Astrocyte (in vitro differentiated cells and primary cell): ENCODE data around the gene SCGB1A1. TPM values are rescaled to one million over a fixed set of nuclear protein-coding genes. Genes with fewer than 3 reads are reported as not detected.
"Not testable (repeated sequence)": the region's sequence is repeated elsewhere in the genome, so short reads cannot be mapped to it uniquely, and the experiment has no call there.

Experiments
- DNase-seq: peaks from one replicate; pipeline ENCODE4 v3.0.0-alpha.2; 2010; ENCODE audit warnings: low read depth
- FAIRE-seq: peaks from 2 replicates; lab custom pipeline; 2011; peaks lifted over from hg19 to GRCh38; lab: Jason Lieb, UNC
- H2AFZ ChIP-seq: 2 replicates; pipeline ENCODE4 v1.6.0; 2012; ENCODE audit warnings: low read depth, low read length, inconsistent platforms
- H3K27ac ChIP-seq: 2 replicates; pipeline ENCODE4 v1.5.1; 2011; ENCODE audit warnings: low read depth, low read length, inconsistent platforms
- H3K27me3 ChIP-seq: 2 replicates; pipeline ENCODE4 v1.6.0; 2011; ENCODE audit warnings: low read length, inconsistent platforms; ENCODE audit not compliant: insufficient read depth
- H3K36me3 ChIP-seq: 2 replicates; pipeline ENCODE4 v1.5.1; 2011; ENCODE audit warnings: low read length, inconsistent platforms; ENCODE audit not compliant: insufficient read depth
- H3K4me1 ChIP-seq: 2 replicates; pipeline ENCODE4 v1.5.1; 2011; ENCODE audit warnings: low read length, inconsistent platforms; ENCODE audit not compliant: insufficient read depth
- H3K4me2 ChIP-seq: 2 replicates; pipeline ENCODE4 v1.6.0; 2012; ENCODE audit warnings: low read length, inconsistent platforms
- H3K4me3 ChIP-seq: 2 replicates; pipeline ENCODE4 v1.5.1; 2011; ENCODE audit warnings: low read depth, mild to moderate bottlenecking, low read length, inconsistent platforms; ENCODE audit not compliant: insufficient read depth
- H3K79me2 ChIP-seq: 2 replicates; pipeline ENCODE4 v1.6.0; 2012; ENCODE audit warnings: mild to moderate bottlenecking, low read length, inconsistent platforms; ENCODE audit not compliant: insufficient read depth
- H3K9ac ChIP-seq: 2 replicates; pipeline ENCODE4 v1.6.0; 2012; ENCODE audit warnings: mild to moderate bottlenecking, low read length, inconsistent platforms
- H3K9me3 ChIP-seq: 2 replicates; pipeline ENCODE4 v1.5.1; 2012; ENCODE audit warnings: low read depth, mild to moderate bottlenecking, low read length, inconsistent platforms; ENCODE audit not compliant: insufficient read depth
- H4K20me1 ChIP-seq: 2 replicates; pipeline ENCODE4 v1.6.0; 2012; ENCODE audit warnings: low read length, inconsistent platforms; ENCODE audit not compliant: insufficient read depth
- H3K27ac Mint-ChIP-seq: one replicate; pipeline ENCODE4 v1.8.0; 2021; ENCODE audit warnings: mild to moderate bottlenecking, mixed read lengths; ENCODE audit not compliant: unreplicated experiment
- H3K27me3 Mint-ChIP-seq: one replicate; pipeline ENCODE4 v1.8.0; 2021; ENCODE audit warnings: low read depth, mixed read lengths; ENCODE audit not compliant: unreplicated experiment
- H3K36me3 Mint-ChIP-seq: one replicate; pipeline ENCODE4 v1.8.0; 2021; ENCODE audit warnings: low read depth, mixed read lengths; ENCODE audit not compliant: unreplicated experiment
- H3K4me1 Mint-ChIP-seq: one replicate; pipeline ENCODE4 v1.8.0; 2021; ENCODE audit warnings: low read depth, mixed read lengths; ENCODE audit not compliant: unreplicated experiment
- H3K4me3 Mint-ChIP-seq: one replicate; pipeline ENCODE4 v1.8.0; 2021; ENCODE audit warnings: mild to moderate bottlenecking, moderate library complexity, mixed read lengths; ENCODE audit not compliant: unreplicated experiment
- H3K9me3 Mint-ChIP-seq: one replicate; pipeline ENCODE4 v1.8.0; 2021; ENCODE audit warnings: mild to moderate bottlenecking, mixed read lengths; ENCODE audit not compliant: unreplicated experiment
- EZH2 ChIP-seq: IDR thresholded peaks from 2 replicates; pipeline ENCODE4 v1.6.1; 2012; ENCODE audit warnings: mild to moderate bottlenecking, low read length, inconsistent platforms; ENCODE audit not compliant: insufficient read depth
- total RNA-seq: library from RNA; stranded (reverse); gene quantifications from 2 replicates; pipeline ENCODE4 v1.2.1, GENCODE V29; 2021
- TF ChIP-seq, protein P1 (sequence below): IDR thresholded peaks from 2 replicates; pipeline ENCODE4 v1.5.1; 2011; ENCODE audit warnings: low read depth, mild to moderate bottlenecking, inconsistent platforms, low read length, moderate library complexity; ENCODE audit not compliant: insufficient read depth

The SCGB1A1 gene
- total RNA-seq, 1 donor from 2014 or later = not detected

DNA sequence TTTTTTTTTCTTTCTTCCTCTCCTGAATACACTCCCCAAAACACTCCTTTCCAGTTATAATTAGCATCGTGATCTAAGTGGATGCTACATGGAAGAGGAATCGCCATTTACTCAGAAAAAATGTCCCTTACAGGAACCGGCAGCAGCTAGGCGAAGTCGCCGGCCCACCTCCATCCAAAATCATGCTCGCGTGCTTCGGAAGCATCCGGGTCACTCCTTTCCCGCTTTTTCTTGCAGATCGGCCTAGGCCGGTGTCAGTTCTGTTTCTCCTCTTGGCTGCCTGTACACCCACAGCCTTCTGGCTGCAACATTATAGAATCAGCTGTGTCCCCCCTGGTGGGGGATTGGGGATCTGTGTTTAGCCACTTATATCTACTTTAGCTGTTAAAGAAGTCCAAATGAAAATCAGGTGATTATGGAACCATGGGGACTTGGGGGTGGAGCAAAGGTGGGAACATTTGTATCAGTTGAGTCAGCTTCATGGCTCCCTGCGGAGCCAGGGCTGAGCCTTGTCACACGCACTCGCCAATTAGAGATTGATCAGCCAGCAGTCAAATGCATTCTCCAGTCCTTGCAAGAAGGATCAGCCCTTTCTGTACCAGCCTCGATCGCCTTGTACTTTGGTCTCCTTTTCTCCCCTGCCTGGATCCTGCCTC is 45.2 kb upstream of the SCGB1A1 start:
- DNase-seq (no peak), FAIRE-seq (no peak)
- no peak overlapping the region for H3K9ac ChIP-seq
- no peaks in the 10 kb centered on the region for H3K4me1 ChIP-seq
- Mint-ChIP-seq H3K36me3 (no peaks in the 10 kb centered on the region), H3K9me3 (no peaks in the 10 kb centered on the region), H3K4me3 (no peak overlapping the region), H3K27ac (no peak overlapping the region), H3K27me3 (peaks cover 2% of the 10 kb centered on the region), H3K4me1 (peaks cover 1% of the 10 kb centered on the region)
- no peaks in the 10 kb centered on the region for H3K79me2 ChIP-seq
- H3K4me2 ChIP-seq = no peak overlapping the region
- no peak overlapping the region for H3K27ac ChIP-seq
- H4K20me1 ChIP-seq = no peaks in the 10 kb centered on the region
- no peak overlapping the region for H3K4me3 ChIP-seq
- no peaks in the 10 kb centered on the region for H3K9me3 ChIP-seq
- no peaks in the 10 kb centered on the region for H3K36me3 ChIP-seq
- TF ChIP-seq, protein P1, sequence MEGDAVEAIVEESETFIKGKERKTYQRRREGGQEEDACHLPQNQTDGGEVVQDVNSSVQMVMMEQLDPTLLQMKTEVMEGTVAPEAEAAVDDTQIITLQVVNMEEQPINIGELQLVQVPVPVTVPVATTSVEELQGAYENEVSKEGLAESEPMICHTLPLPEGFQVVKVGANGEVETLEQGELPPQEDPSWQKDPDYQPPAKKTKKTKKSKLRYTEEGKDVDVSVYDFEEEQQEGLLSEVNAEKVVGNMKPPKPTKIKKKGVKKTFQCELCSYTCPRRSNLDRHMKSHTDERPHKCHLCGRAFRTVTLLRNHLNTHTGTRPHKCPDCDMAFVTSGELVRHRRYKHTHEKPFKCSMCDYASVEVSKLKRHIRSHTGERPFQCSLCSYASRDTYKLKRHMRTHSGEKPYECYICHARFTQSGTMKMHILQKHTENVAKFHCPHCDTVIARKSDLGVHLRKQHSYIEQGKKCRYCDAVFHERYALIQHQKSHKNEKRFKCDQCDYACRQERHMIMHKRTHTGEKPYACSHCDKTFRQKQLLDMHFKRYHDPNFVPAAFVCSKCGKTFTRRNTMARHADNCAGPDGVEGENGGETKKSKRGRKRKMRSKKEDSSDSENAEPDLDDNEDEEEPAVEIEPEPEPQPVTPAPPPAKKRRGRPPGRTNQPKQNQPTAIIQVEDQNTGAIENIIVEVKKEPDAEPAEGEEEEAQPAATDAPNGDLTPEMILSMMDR = no peak
- no peak for TF ChIP-seq EZH2
- H2AFZ ChIP-seq = no peak overlapping the region
- H3K27me3 ChIP-seq = no peaks in the 10 kb centered on the region

DNA sequence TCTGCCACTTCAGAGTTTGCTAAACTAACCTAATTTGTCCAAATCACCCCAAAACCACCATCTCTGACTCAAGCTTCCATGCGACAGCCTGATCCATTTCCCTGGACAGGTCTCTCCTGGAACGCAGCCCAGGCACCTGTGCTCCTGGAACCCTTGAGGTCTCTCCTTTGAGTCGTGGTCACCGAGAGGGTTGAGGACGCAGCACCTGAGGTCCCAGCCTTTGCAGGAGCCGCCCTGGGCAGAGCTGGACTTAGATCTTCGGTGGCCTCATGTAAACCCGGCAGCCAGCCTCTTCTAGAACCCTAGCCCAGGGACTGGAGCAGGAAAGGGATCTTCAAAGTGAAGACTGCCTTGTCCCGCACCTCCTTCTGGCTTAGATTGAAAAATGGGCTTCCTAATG is 44.0 kb upstream of the SCGB1A1 start:
- H3K36me3 Mint-ChIP-seq = no peaks in the 10 kb centered on the region
- no peak overlapping the region for H3K27ac Mint-ChIP-seq
- no peak overlapping the region for H2AFZ ChIP-seq
- H3K79me2 ChIP-seq = no peaks in the 10 kb centered on the region
- H3K9me3 Mint-ChIP-seq = no peaks in the 10 kb centered on the region
- no peak overlapping the region for H3K4me3 Mint-ChIP-seq
- H3K9ac ChIP-seq = no peak overlapping the region
- no peak for TF ChIP-seq EZH2
- TF ChIP-seq, protein P1 = no peak
- no peak overlapping the region for H3K4me2 ChIP-seq
- FAIRE-seq (no peak), DNase-seq (no peak)
- H3K4me1 Mint-ChIP-seq = no peaks in the 10 kb centered on the region
- H3K4me3 ChIP-seq = no peak overlapping the region
- no peaks in the 10 kb centered on the region for H3K36me3 ChIP-seq
- H4K20me1 ChIP-seq = no peaks in the 10 kb centered on the region
- no peaks in the 10 kb centered on the region for H3K9me3 ChIP-seq
- H3K27me3 ChIP-seq = no peaks in the 10 kb centered on the region
- H3K4me1 ChIP-seq = no peaks in the 10 kb centered on the region
- no peak overlapping the region for H3K27ac ChIP-seq
- H3K27me3 Mint-ChIP-seq = peaks cover 2% of the 10 kb centered on the region

DNA sequence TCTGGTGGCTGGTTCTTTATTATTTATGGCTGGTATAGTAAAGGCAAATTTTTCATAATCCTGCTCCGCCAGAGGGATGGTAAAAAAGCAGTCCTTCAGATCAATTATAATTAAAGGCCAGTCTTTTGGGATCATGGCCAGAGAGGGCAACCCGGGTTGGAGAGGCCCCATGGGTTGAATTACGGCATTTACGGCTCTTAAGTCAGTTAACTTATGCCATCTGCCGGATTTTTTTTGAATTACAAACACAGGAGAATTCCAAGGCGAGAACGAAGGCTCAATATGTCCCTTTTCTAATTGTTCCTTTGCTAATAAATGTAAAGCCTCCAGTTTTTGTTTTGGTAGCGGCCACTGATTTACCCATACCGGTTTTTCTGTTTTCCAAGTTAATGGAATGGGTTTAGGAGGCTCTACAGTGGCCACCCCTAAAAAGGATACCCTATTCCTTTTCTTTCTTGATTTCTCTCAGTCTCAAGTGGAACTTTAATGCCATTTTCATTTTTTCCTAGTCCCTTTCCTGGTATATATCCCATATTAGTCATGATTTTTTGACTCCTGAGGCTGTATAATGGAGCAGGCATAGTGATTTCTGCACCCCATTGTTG is 40.3 kb upstream of the SCGB1A1 start:
- not testable (repeated sequence) for H3K27ac ChIP-seq

DNA sequence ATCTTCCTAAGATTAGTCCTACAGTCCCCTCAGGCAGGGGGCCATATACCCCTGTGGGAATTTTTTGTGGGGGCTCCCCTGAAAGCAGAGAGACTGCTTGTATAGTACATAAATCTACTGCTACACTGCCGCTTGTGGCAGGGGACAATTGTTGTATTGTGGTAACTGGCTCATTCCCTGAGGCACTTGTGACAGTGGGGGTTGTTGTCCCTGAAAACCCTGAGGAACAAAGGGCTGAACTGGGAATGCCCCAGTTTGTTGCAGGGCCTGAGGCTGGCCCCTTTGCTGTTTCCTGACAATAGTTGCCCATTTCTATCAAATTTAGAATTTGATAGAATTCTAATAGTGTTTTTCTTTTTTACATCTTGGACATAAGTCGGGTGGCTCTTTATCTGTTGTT is 39.2 kb upstream of the SCGB1A1 start:
- H3K9me3 ChIP-seq, FAIRE-seq, H3K9me3 Mint-ChIP-seq, H3K4me1 ChIP-seq, H4K20me1 ChIP-seq, H3K4me1 Mint-ChIP-seq, H3K27me3 ChIP-seq, H3K4me2 ChIP-seq, DNase-seq, H3K9ac ChIP-seq, H3K4me3 ChIP-seq, H3K27ac Mint-ChIP-seq, H2AFZ ChIP-seq, H3K36me3 ChIP-seq, H3K27ac ChIP-seq, H3K4me3 Mint-ChIP-seq, H3K36me3 Mint-ChIP-seq, H3K27me3 Mint-ChIP-seq, H3K79me2 ChIP-seq: not testable (repeated sequence)

More for the DNA sequence above, 40.3 kb upstream of the SCGB1A1 start:
- not testable (repeated sequence) for H3K4me3 Mint-ChIP-seq, FAIRE-seq, H3K4me2 ChIP-seq, H3K4me1 Mint-ChIP-seq, H4K20me1 ChIP-seq, H2AFZ ChIP-seq, H3K9me3 Mint-ChIP-seq, H3K79me2 ChIP-seq, H3K4me3 ChIP-seq, H3K36me3 ChIP-seq, H3K4me1 ChIP-seq, H3K9me3 ChIP-seq, H3K27me3 ChIP-seq, H3K27me3 Mint-ChIP-seq, H3K9ac ChIP-seq, H3K27ac Mint-ChIP-seq, H3K36me3 Mint-ChIP-seq
- DNase-seq = peak; percentile 16
- TF ChIP-seq, protein P1 = peak; percentile 24
